WTC11 (cell line): ENCODE data around the gene ZIC1. TPM values are rescaled to one million over a fixed set of nuclear protein-coding genes. Genes with fewer than 3 reads are reported as not detected.

ENCODE experiments used
- ATAC-seq: fragments of 200-7000 bp; cut with Tn5 transposase; 2 replicates; pipeline ENCODE4 v1.10.0; 2021; ENCODE audit warnings: mild to moderate bottlenecking, moderate library complexity
- CTCF ChIA-PET: fragments of 300-600 bp; sonication (Branson Sonifier 250); formaldehyde crosslinking; loops from one replicate; lab custom pipeline; 2021; ENCODE audit warnings: antibody characterized with exemption; lab: Charles Lee
- POLR2A ChIA-PET: fragments of 350-600 bp; sonication (Branson Sonifier 250); formaldehyde crosslinking; loops from one replicate; lab custom pipeline; 2021; ENCODE audit warnings: antibody characterized with exemption; lab: Charles Lee
- DNase-seq: peaks from one replicate; pipeline ENCODE4 v3.0.0; 2021; ENCODE audit warnings: low spot score
- H3K27ac Mint-ChIP-seq: 2 replicates; pipeline ENCODE4 v1.8.0; 2021; ENCODE audit warnings: mixed read lengths
- H3K27me3 Mint-ChIP-seq: 2 replicates; pipeline ENCODE4 v1.8.0; 2021; ENCODE audit warnings: low read depth, mild to moderate bottlenecking, moderate library complexity, mixed read lengths
- H3K36me3 Mint-ChIP-seq: 2 replicates; pipeline ENCODE4 v1.8.0; 2021; ENCODE audit warnings: mixed read lengths
- H3K4me1 Mint-ChIP-seq: 2 replicates; pipeline ENCODE4 v1.8.0; 2022; ENCODE audit warnings: mixed read lengths
- H3K4me3 Mint-ChIP-seq: 2 replicates; pipeline ENCODE4 v1.8.0; 2021; ENCODE audit warnings: mild to moderate bottlenecking, moderate library complexity, mixed read lengths
- H3K9me3 Mint-ChIP-seq: 2 replicates; pipeline ENCODE4 v1.8.0; 2021; ENCODE audit warnings: mixed read lengths
- CREM ChIP-seq: sonication (generic); formaldehyde crosslinking; IDR thresholded peaks from 2 replicates; pipeline ENCODE4 v1.8.1; 2022; ENCODE audit warnings: mild to moderate bottlenecking, missing genetic modification reagents, moderate library complexity
- ESRRA ChIP-seq: sonication (generic); formaldehyde crosslinking; IDR thresholded peaks from 2 replicates; pipeline ENCODE4 v1.8.1; 2022; ENCODE audit warnings: mild to moderate bottlenecking, missing genetic modification reagents, borderline replicate concordance
- FOXJ3 ChIP-seq: sonication (generic); formaldehyde crosslinking; IDR thresholded peaks from 2 replicates; pipeline ENCODE4 v1.9.0; 2021; ENCODE audit warnings: missing genetic modification reagents, mild to moderate bottlenecking, borderline replicate concordance
- PRRX2 ChIP-seq: fragments of 250-450 bp; sonication (Bioruptor Pico); IDR thresholded peaks from 2 replicates; pipeline ENCODE4 v1.8.0; 2021; ENCODE audit warnings: mild to moderate bottlenecking
- SP1 ChIP-seq: sonication (generic); formaldehyde crosslinking; conservative IDR thresholded peaks from 2 replicates; pipeline ENCODE4 v1.8.1; 2022; ENCODE audit warnings: missing genetic modification reagents
- ZNF263 ChIP-seq: sonication (generic); formaldehyde crosslinking; IDR thresholded peaks from 2 replicates; pipeline ENCODE4 v1.8.1; 2022; ENCODE audit warnings: low read depth, mild to moderate bottlenecking, moderate library complexity, missing genetic modification reagents
- total RNA-seq: library from RNA; stranded (reverse); gene quantifications from 3 replicates; pipeline ENCODE4 v1.2.3, GENCODE V29; 2021
- TF ChIP-seq, protein P1 (sequence below): sonication (generic); formaldehyde crosslinking; IDR thresholded peaks from 2 replicates; pipeline ENCODE4 v1.8.1; 2023; ENCODE audit warnings: mild to moderate bottlenecking, missing genetic modification reagents
- TF ChIP-seq, protein P2 (sequence below): sonication (generic); formaldehyde crosslinking; IDR thresholded peaks from 2 replicates; pipeline ENCODE4 v1.8.1; 2022; ENCODE audit warnings: low read depth, missing genetic modification reagents, borderline replicate concordance
- TF ChIP-seq, protein P3 (sequence below): sonication (generic); formaldehyde crosslinking; IDR thresholded peaks from 2 replicates; pipeline ENCODE4 v1.8.0; 2023; ENCODE audit warnings: missing genetic modification reagents, mild to moderate bottlenecking, borderline replicate concordance
- TF ChIP-seq, protein P4 (sequence below): sonication (generic); formaldehyde crosslinking; IDR thresholded peaks from 2 replicates; pipeline ENCODE4 v1.8.0; 2022; ENCODE audit warnings: mild to moderate bottlenecking, missing genetic modification reagents
- TF ChIP-seq, protein P5 (sequence below): fragments of 250-450 bp; sonication (Bioruptor Pico); IDR thresholded peaks from 2 replicates; pipeline ENCODE4 v1.9.0; 2021; ENCODE audit warnings: mild to moderate bottlenecking
- TF ChIP-seq, protein P6 (sequence below): sonication (generic); formaldehyde crosslinking; IDR thresholded peaks from 2 replicates; pipeline ENCODE4 v1.8.0; 2022; ENCODE audit warnings: mild to moderate bottlenecking, missing genetic modification reagents
- TF ChIP-seq, protein P7 (sequence below): sonication (generic); formaldehyde crosslinking; IDR thresholded peaks from 2 replicates; pipeline ENCODE4 v1.8.0; 2022; ENCODE audit warnings: mild to moderate bottlenecking, missing genetic modification reagents
- TF ChIP-seq, protein P8 (sequence below): sonication (generic); formaldehyde crosslinking; IDR thresholded peaks from 2 replicates; pipeline ENCODE4 v1.8.1; 2022; ENCODE audit warnings: mild to moderate bottlenecking, moderate library complexity, missing genetic modification reagents
- TF ChIP-seq, protein P9 (sequence below): sonication (generic); formaldehyde crosslinking; IDR thresholded peaks from 2 replicates; pipeline ENCODE4 v1.8.0; 2022; ENCODE audit warnings: missing genetic modification reagents

ZIC1 gene
- total RNA-seq, 1 experiment from 2014 or later: 59.7 TPM

DNA sequence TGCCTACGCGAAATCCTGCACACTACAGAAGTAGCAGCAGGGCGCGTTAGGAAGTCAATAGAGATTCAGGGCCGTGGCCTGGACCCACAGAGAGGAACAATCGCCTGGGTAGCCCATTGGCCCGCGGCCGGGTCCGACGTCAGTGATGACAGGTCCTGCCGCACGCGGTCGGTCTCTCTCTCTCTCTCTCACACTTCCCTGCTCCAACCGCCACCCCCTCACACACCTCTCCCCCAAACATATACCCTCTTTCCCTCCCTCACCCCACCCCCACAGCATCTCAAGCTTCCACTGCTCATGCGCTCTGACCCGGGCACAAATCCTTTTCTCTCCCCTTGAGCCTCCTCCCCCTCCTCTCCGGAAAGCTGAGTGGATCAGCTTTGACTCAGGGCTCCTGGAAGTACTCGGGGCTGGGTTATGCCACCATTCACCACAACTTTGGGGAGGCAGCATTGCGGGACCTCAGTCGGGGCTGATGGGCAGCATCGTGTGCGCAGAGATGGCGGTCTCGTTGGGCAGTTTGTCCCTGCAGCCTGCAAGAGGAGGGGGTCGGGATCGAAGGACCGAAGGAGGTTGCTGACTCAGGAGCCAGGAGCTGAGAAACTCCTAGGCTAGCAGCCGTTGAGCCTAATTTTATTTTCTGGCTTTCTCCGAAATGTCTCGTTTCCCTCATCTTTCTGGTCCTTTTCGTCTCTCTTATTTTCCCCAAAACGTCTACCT, 11.8 kb upstream of the ZIC1 start (continued):
- TF ChIP-seq SP1 (0 out of 2 replicates have a peak, but pooled peaks have one; percentile 26), ZNF263 (no peak), CREM (CRISPR knock-in tag) (peak; percentile 64; the same call in 1 of the 2 replicates), ESRRA (CRISPR knock-in tag) (no peak), FOXJ3 (CRISPR knock-in tag) (no peak), PRRX2 (no peak)
- TF ChIP-seq, protein P1, sequence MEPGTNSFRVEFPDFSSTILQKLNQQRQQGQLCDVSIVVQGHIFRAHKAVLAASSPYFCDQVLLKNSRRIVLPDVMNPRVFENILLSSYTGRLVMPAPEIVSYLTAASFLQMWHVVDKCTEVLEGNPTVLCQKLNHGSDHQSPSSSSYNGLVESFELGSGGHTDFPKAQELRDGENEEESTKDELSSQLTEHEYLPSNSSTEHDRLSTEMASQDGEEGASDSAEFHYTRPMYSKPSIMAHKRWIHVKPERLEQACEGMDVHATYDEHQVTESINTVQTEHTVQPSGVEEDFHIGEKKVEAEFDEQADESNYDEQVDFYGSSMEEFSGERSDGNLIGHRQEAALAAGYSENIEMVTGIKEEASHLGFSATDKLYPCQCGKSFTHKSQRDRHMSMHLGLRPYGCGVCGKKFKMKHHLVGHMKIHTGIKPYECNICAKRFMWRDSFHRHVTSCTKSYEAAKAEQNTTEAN (CRISPR knock-in tag): peak; percentile 51; the same call in 1 of the 2 replicates
- TF ChIP-seq, protein P2, sequence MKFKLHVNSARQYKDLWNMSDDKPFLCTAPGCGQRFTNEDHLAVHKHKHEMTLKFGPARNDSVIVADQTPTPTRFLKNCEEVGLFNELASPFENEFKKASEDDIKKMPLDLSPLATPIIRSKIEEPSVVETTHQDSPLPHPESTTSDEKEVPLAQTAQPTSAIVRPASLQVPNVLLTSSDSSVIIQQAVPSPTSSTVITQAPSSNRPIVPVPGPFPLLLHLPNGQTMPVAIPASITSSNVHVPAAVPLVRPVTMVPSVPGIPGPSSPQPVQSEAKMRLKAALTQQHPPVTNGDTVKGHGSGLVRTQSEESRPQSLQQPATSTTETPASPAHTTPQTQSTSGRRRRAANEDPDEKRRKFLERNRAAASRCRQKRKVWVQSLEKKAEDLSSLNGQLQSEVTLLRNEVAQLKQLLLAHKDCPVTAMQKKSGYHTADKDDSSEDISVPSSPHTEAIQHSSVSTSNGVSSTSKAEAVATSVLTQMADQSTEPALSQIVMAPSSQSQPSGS (CRISPR knock-in tag): no peak
- TF ChIP-seq, protein P3, sequence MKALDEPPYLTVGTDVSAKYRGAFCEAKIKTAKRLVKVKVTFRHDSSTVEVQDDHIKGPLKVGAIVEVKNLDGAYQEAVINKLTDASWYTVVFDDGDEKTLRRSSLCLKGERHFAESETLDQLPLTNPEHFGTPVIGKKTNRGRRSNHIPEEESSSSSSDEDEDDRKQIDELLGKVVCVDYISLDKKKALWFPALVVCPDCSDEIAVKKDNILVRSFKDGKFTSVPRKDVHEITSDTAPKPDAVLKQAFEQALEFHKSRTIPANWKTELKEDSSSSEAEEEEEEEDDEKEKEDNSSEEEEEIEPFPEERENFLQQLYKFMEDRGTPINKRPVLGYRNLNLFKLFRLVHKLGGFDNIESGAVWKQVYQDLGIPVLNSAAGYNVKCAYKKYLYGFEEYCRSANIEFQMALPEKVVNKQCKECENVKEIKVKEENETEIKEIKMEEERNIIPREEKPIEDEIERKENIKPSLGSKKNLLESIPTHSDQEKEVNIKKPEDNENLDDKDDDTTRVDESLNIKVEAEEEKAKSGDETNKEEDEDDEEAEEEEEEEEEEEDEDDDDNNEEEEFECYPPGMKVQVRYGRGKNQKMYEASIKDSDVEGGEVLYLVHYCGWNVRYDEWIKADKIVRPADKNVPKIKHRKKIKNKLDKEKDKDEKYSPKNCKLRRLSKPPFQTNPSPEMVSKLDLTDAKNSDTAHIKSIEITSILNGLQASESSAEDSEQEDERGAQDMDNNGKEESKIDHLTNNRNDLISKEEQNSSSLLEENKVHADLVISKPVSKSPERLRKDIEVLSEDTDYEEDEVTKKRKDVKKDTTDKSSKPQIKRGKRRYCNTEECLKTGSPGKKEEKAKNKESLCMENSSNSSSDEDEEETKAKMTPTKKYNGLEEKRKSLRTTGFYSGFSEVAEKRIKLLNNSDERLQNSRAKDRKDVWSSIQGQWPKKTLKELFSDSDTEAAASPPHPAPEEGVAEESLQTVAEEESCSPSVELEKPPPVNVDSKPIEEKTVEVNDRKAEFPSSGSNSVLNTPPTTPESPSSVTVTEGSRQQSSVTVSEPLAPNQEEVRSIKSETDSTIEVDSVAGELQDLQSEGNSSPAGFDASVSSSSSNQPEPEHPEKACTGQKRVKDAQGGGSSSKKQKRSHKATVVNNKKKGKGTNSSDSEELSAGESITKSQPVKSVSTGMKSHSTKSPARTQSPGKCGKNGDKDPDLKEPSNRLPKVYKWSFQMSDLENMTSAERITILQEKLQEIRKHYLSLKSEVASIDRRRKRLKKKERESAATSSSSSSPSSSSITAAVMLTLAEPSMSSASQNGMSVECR (CRISPR knock-in tag): peak; percentile 59; the same call in 1 of the 2 replicates
- TF ChIP-seq, protein P4, sequence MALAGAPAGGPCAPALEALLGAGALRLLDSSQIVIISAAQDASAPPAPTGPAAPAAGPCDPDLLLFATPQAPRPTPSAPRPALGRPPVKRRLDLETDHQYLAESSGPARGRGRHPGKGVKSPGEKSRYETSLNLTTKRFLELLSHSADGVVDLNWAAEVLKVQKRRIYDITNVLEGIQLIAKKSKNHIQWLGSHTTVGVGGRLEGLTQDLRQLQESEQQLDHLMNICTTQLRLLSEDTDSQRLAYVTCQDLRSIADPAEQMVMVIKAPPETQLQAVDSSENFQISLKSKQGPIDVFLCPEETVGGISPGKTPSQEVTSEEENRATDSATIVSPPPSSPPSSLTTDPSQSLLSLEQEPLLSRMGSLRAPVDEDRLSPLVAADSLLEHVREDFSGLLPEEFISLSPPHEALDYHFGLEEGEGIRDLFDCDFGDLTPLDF (CRISPR knock-in tag): no peak
- TF ChIP-seq, protein P5, sequence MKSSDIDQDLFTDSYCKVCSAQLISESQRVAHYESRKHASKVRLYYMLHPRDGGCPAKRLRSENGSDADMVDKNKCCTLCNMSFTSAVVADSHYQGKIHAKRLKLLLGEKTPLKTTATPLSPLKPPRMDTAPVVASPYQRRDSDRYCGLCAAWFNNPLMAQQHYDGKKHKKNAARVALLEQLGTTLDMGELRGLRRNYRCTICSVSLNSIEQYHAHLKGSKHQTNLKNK: no peak
- TF ChIP-seq, all 79 proteins: peak for 12

DNA sequence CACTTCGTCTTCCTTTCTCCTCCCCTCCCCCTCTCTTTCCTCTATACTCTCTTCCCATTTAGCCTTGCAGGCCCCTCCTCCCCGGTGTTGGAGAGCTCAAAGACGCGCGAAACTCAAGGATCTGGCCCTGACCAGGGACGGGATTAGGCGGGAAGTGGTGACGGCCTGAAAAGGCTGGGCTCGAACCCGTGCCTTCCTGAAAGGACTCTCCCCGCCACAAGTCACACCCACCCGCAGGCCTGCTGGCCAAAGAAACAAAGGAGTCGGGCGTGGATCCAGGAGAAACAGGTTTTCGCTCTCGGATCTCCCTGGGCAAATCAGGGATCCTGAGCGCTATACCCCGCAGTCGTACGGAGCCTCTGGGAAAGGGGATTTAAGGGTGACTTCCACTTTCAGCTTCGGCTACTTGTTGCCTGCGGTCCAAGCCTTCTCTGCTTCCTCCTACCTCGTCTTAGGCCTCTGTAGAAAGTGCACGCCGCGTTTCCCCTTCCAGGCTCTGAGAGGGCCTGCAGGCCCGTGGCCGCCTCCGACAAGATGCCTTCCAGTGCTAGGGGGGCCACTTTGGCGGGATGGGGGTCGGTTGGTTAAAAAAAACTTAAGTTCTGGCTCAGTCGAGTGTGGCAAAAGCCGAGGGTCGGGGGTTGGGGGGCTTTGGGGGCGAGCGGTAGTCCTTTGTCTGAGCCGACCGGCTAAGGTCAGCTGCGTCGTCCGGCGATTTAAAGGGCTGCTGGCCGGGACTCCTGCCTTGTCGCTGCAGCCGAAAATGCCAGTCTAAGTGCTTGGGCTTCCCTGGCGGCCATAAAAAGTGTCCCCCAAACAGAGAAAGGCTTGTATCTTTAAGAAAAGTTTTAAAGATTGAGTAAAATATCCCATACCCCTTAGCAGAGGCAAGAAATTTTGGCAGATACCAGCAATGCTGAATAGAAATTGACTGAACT, 11.0 kb upstream of the ZIC1 start:
- TF ChIP-seq, protein P6, sequence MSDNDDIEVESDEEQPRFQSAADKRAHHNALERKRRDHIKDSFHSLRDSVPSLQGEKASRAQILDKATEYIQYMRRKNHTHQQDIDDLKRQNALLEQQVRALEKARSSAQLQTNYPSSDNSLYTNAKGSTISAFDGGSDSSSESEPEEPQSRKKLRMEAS (CRISPR knock-in tag): peak; percentile 17; the same call in 1 of the 2 replicates
- TF ChIP-seq, protein P7, sequence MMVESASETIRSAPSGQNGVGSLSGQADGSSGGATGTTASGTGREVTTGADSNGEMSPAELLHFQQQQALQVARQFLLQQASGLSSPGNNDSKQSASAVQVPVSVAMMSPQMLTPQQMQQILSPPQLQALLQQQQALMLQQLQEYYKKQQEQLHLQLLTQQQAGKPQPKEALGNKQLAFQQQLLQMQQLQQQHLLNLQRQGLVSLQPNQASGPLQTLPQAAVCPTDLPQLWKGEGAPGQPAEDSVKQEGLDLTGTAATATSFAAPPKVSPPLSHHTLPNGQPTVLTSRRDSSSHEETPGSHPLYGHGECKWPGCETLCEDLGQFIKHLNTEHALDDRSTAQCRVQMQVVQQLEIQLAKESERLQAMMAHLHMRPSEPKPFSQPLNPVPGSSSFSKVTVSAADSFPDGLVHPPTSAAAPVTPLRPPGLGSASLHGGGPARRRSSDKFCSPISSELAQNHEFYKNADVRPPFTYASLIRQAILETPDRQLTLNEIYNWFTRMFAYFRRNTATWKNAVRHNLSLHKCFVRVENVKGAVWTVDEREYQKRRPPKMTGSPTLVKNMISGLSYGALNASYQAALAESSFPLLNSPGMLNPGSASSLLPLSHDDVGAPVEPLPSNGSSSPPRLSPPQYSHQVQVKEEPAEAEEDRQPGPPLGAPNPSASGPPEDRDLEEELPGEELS (CRISPR knock-in tag): peak; percentile 55; the same call in 1 of the 2 replicates
- TF ChIP-seq, protein P8, sequence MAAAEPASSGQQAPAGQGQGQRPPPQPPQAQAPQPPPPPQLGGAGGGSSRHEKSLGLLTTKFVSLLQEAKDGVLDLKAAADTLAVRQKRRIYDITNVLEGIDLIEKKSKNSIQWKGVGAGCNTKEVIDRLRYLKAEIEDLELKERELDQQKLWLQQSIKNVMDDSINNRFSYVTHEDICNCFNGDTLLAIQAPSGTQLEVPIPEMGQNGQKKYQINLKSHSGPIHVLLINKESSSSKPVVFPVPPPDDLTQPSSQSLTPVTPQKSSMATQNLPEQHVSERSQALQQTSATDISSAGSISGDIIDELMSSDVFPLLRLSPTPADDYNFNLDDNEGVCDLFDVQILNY (CRISPR knock-in tag): peak; percentile 57; the same call in 1 of the 2 replicates
- TF ChIP-seq, protein P9, sequence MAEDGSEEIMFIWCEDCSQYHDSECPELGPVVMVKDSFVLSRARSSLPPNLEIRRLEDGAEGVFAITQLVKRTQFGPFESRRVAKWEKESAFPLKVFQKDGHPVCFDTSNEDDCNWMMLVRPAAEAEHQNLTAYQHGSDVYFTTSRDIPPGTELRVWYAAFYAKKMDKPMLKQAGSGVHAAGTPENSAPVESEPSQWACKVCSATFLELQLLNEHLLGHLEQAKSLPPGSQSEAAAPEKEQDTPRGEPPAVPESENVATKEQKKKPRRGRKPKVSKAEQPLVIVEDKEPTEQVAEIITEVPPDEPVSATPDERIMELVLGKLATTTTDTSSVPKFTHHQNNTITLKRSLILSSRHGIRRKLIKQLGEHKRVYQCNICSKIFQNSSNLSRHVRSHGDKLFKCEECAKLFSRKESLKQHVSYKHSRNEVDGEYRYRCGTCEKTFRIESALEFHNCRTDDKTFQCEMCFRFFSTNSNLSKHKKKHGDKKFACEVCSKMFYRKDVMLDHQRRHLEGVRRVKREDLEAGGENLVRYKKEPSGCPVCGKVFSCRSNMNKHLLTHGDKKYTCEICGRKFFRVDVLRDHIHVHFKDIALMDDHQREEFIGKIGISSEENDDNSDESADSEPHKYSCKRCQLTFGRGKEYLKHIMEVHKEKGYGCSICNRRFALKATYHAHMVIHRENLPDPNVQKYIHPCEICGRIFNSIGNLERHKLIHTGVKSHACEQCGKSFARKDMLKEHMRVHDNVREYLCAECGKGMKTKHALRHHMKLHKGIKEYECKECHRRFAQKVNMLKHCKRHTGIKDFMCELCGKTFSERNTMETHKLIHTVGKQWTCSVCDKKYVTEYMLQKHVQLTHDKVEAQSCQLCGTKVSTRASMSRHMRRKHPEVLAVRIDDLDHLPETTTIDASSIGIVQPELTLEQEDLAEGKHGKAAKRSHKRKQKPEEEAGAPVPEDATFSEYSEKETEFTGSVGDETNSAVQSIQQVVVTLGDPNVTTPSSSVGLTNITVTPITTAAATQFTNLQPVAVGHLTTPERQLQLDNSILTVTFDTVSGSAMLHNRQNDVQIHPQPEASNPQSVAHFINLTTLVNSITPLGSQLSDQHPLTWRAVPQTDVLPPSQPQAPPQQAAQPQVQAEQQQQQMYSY: peak; percentile 90
- TF ChIP-seq ZNF263: no peak
- TF ChIP-seq, all 79 proteins: peak for 4
- CTCF ChIA-PET: interaction anchor here (0.7 to 4.9 kb wide), 12 partner anchors 7 to 983 kb away, joined by 3 to 33 read pairs (median 8); partner anchors contain the start of gene ZIC1
- H3K36me3 Mint-ChIP-seq: no peaks in the 10 kb centered on the region
- no peak for DNase-seq
- ATAC-seq: peak; percentile 26
- H3K9me3 Mint-ChIP-seq: no peaks in the 10 kb centered on the region
- H3K27ac Mint-ChIP-seq: peak overlapping the region; percentile 96
- peak overlapping the region; percentile 78 for H3K4me3 Mint-ChIP-seq
- H3K4me1 Mint-ChIP-seq: peaks cover 80% of the 10 kb centered on the region
- peaks cover 98% of the 10 kb centered on the region for H3K27me3 Mint-ChIP-seq
- POLR2A ChIA-PET: interaction anchor here (0.6 to 2.4 kb wide), 9 partner anchors 9 to 99 kb away, joined by 3 to 14 read pairs (median 8); partner anchors contain the start of gene ZIC1
